Measurements from ENCODE around the gene C3. TPM values are rescaled to one million over a fixed set of nuclear protein-coding genes. Genes with fewer than 3 reads are reported as not detected.

The C3 gene
- total and polyA plus RNA-seq, 2 of the 13 experiments (the other 11 are each of a cell fraction or from before 2014, with no cell fraction given) = 1,455 to 6,272 TPM

- TF ChIP-seq CEBPZ (IDR thresholded peaks at IDR 0.05; ENCODE audit: low read length) (no peak), FOXO1 (CRISPR knock-in tag; IDR thresholded peaks at IDR 0.05) (peak; percentile 62; the same call in 1 of the 2 replicates), MLX (CRISPR knock-in tag; IDR thresholded peaks at IDR 0.05) (peak; percentile 52; the same call in 1 of the 2 replicates), ZNF574 (CRISPR knock-in tag; IDR thresholded peaks at IDR 0.05) (peak; percentile 86), ZNF407 (CRISPR knock-in tag; IDR thresholded peaks at IDR 0.05; ENCODE audit: not compliant biosample characterization) (peak; percentile 68), FOXM1 (CRISPR knock-in tag; IDR thresholded peaks at IDR 0.05) (no peak), RNF2 (conservative IDR thresholded peaks at IDR 0.05; ENCODE audit: low read depth) (0 out of 2 replicates have a peak, but pooled peaks have one; percentile 44), GLI4 (CRISPR knock-in tag; IDR thresholded peaks at IDR 0.05; ENCODE audit: borderline replicate concordance) (0 out of 2 replicates have a peak, but pooled peaks have one; percentile 89), SMAD3 (CRISPR knock-in tag; IDR thresholded peaks at IDR 0.05) (no peak), EZH2 (conservative IDR thresholded peaks at IDR 0.05; ENCODE audit: low read depth, low read length) (no peak), ZNF878 (CRISPR knock-in tag; IDR thresholded peaks at IDR 0.05) (no peak), REPIN1 (CRISPR knock-in tag; IDR thresholded peaks at IDR 0.05; ENCODE audit: borderline replicate concordance, low read depth) (peak; percentile 90; the same call in 1 of the 2 replicates)
These were observed 33.0 kb upstream of the C3 start (continued) for GRCh38 chr19:6753178-6754031.
